OCI-M2 (cell line): ENCODE results near the gene TUBA3D.
"Not testable (repeated sequence)": the region's sequence is repeated elsewhere in the genome, so short reads cannot be mapped to it uniquely, and the experiment has no call there.

Source experiments
- DNase-seq: peaks from one replicate; lab custom pipeline; 2025; ENCODE audit not compliant: unreplicated experiment; lab: John Stamatoyannopoulos, UW

The TUBA3D gene

GRCh38 chr2:131475831-131476230 is at the start of gene TUBA3D:
Gene TUBA3D (plus strand): TSS chr2:131476119. CDS start chr2:131476200, 81 bp downstream.
- DNase-seq: no peak

- no peak for DNase-seq
Observed at GRCh38 chr2:131426727-131427126, 49.2 kb upstream of the TUBA3D start.

- DNase-seq: no peak
Observed at GRCh38 chr2:131431336-131431735, 44.6 kb upstream of the TUBA3D start.

GRCh38 chr2:131440742-131441468 is 35.0 kb upstream of the TUBA3D start:
- not testable (repeated sequence) for DNase-seq

GRCh38 chr2:131444736-131445514 is 31.0 kb upstream of the TUBA3D start:
- DNase-seq: not testable (repeated sequence)

- DNase-seq: not testable (repeated sequence)
Observed at GRCh38 chr2:131445515-131445797, 30.5 kb upstream of the TUBA3D start.

- DNase-seq: no peak
Observed at GRCh38 chr2:131445896-131446295, 30.0 kb upstream of the TUBA3D start.

GRCh38 chr2:131447981-131448380 is 27.9 kb upstream of the TUBA3D start:
- not testable (repeated sequence) for DNase-seq

GRCh38 chr2:131451265-131451949 is 24.5 kb upstream of the TUBA3D start:
- not testable (repeated sequence) for DNase-seq

GRCh38 chr2:131454914-131455313 is 21.0 kb upstream of the TUBA3D start:
- DNase-seq: not testable (repeated sequence)

GRCh38 chr2:131467722-131468121 is 8.2 kb upstream of the TUBA3D start:
- not testable (repeated sequence) for DNase-seq

- DNase-seq: not testable (repeated sequence)
Observed at GRCh38 chr2:131470944-131471343, 5.0 kb upstream of the TUBA3D start.

GRCh38 chr2:131471624-131472023 is 4.3 kb upstream of the TUBA3D start:
- DNase-seq: not testable (repeated sequence)

GRCh38 chr2:131473266-131473665 is 2.7 kb upstream of the TUBA3D start:
- not testable (repeated sequence) for DNase-seq

- DNase-seq: not testable (repeated sequence)
Observed at GRCh38 chr2:131476363-131476762, 444 bp downstream of the TUBA3D start.

- not testable (repeated sequence) for DNase-seq
Observed at GRCh38 chr2:131477227-131477626, 1.3 kb downstream of the TUBA3D start.

- not testable (repeated sequence) for DNase-seq
Observed at GRCh38 chr2:131478074-131478849, 2.3 kb downstream of the TUBA3D start.

GRCh38 chr2:131478850-131479461 is 3.0 kb downstream of the TUBA3D start:
- not testable (repeated sequence) for DNase-seq

- not testable (repeated sequence) for DNase-seq
Observed at GRCh38 chr2:131480351-131480750, 4.4 kb downstream of the TUBA3D start.

- DNase-seq: not testable (repeated sequence)
Observed at GRCh38 chr2:131482506-131483155, 6.7 kb downstream of the TUBA3D start.
